H9 (cell line): ENCODE data around the gene GPRASP2. TPM values are rescaled to one million over a fixed set of nuclear protein-coding genes. Genes with fewer than 3 reads are reported as not detected.

Experiments used
- DNase-seq: peaks from one replicate; pipeline ENCODE4 v3.0.0-alpha.2; 2017
- H2AFZ ChIP-seq: one replicate; pipeline ENCODE4 v1.6.1; 2013; ENCODE audit warnings: mild to moderate bottlenecking, low read length, control low read depth, moderate library complexity
- H2AK5ac ChIP-seq: 2 replicates; pipeline ENCODE4 v1.6.1; 2013; ENCODE audit warnings: low read length, control low read depth, mixed read lengths; ENCODE audit not compliant: insufficient read length
- H2BK120ac ChIP-seq: one replicate; pipeline ENCODE4 v1.6.1; 2013; ENCODE audit warnings: low read depth, mild to moderate bottlenecking, low read length, control low read depth, inconsistent platforms; ENCODE audit not compliant: poor library complexity, severe bottlenecking
- H2BK12ac ChIP-seq: 2 replicates; pipeline ENCODE4 v1.6.1; 2013; ENCODE audit warnings: low read length, control low read depth, mixed read lengths, low read depth; ENCODE audit not compliant: insufficient read length
- H2BK15ac ChIP-seq: 2 replicates; pipeline ENCODE4 v1.6.1; 2013; ENCODE audit warnings: low read depth, low read length, control low read depth
- H2BK20ac ChIP-seq: one replicate; pipeline ENCODE4 v1.6.1; 2013; ENCODE audit warnings: low read depth, mild to moderate bottlenecking, low read length, control low read depth, inconsistent platforms; ENCODE audit not compliant: poor library complexity, severe bottlenecking
- H2BK5ac ChIP-seq: 2 replicates; pipeline ENCODE4 v1.6.1; 2013; ENCODE audit warnings: low read length, control low read depth, mixed read lengths; ENCODE audit not compliant: insufficient read length
- H3K14ac ChIP-seq: 2 replicates; pipeline ENCODE4 v1.6.1; 2013; ENCODE audit warnings: low read length, control low read depth; ENCODE audit not compliant: insufficient read depth
- H3K18ac ChIP-seq: 2 replicates; pipeline ENCODE4 v1.6.1; 2013; ENCODE audit warnings: low read depth, mild to moderate bottlenecking, mixed read lengths, low read length, control low read depth; ENCODE audit not compliant: insufficient read length
- H3K23ac ChIP-seq: 2 replicates; pipeline ENCODE4 v1.6.1; 2013; ENCODE audit warnings: low read length, control low read depth, mixed read lengths, low read depth; ENCODE audit not compliant: insufficient read length
- H3K23me2 ChIP-seq: 2 replicates; pipeline ENCODE4 v1.6.1; 2013; ENCODE audit warnings: low read depth, mild to moderate bottlenecking, mixed read lengths, low read length, control low read depth; ENCODE audit not compliant: insufficient read length, poor library complexity, severe bottlenecking
- H3K27ac ChIP-seq: 2 replicates; pipeline ENCODE4 v1.5.1; 2013; ENCODE audit warnings: low read length, control low read depth, mixed read lengths, low read depth; ENCODE audit not compliant: insufficient read length
- H3K27me3 ChIP-seq: 2 replicates; pipeline ENCODE4 v1.6.1; 2013; ENCODE audit warnings: low read length, control low read depth, inconsistent platforms; ENCODE audit not compliant: insufficient read depth
- H3K4ac ChIP-seq: 2 replicates; pipeline ENCODE4 v1.6.1; 2013; ENCODE audit warnings: low read depth, mild to moderate bottlenecking, control low read depth, inconsistent platforms, low read length, moderate library complexity
- H3K4me1 ChIP-seq: 2 replicates; pipeline ENCODE4 v1.6.1; 2013; ENCODE audit warnings: low read length, control low read depth, inconsistent platforms; ENCODE audit not compliant: insufficient read depth
- H3K4me2 ChIP-seq: 2 replicates; pipeline ENCODE4 v1.6.1; 2013; ENCODE audit warnings: low read length, control low read depth, mixed read lengths; ENCODE audit not compliant: insufficient read length, insufficient read depth
- H3K56ac ChIP-seq: 2 replicates; pipeline ENCODE4 v1.6.1; 2013; ENCODE audit warnings: low read depth, mild to moderate bottlenecking, mixed read lengths, low read length, control low read depth; ENCODE audit not compliant: insufficient read length
- H3K79me1 ChIP-seq: 2 replicates; pipeline ENCODE4 v1.6.1; 2013; ENCODE audit warnings: low read depth, mild to moderate bottlenecking, moderate library complexity, low read length, control low read depth, inconsistent platforms; ENCODE audit not compliant: insufficient read depth, poor library complexity, severe bottlenecking
- H3K79me2 ChIP-seq: 2 replicates; pipeline ENCODE4 v1.6.1; 2013; ENCODE audit warnings: low read length, control low read depth, inconsistent platforms; ENCODE audit not compliant: insufficient read depth
- H3K9ac ChIP-seq: 2 replicates; pipeline ENCODE4 v1.6.1; 2013; ENCODE audit warnings: low read length, control low read depth, mixed read lengths; ENCODE audit not compliant: insufficient read length; ENCODE audit errors: extremely low read depth
- H3K9me3 ChIP-seq: one replicate; pipeline ENCODE4 v1.6.1; 2013; ENCODE audit warnings: low read depth, low read length, inconsistent platforms; ENCODE audit not compliant: control insufficient read depth
- H3T11ph ChIP-seq: one replicate; pipeline ENCODE4 v1.6.1; 2013; ENCODE audit warnings: mild to moderate bottlenecking, low read length, control low read depth, inconsistent platforms
- H4K20me1 ChIP-seq: one replicate; pipeline ENCODE4 v1.6.1; 2013; ENCODE audit not compliant: control insufficient read depth, insufficient read length, insufficient read depth
- H4K5ac ChIP-seq: 2 replicates; pipeline ENCODE4 v1.6.1; 2013; ENCODE audit warnings: low read depth, mild to moderate bottlenecking, mixed read lengths, low read length, control low read depth; ENCODE audit not compliant: insufficient read length
- H4K8ac ChIP-seq: replicated peaks from 2 replicates; pipeline ENCODE4 v1.6.1; 2013; ENCODE audit warnings: low read length, control low read depth, mixed read lengths, low read depth; ENCODE audit not compliant: insufficient read length
- H4K91ac ChIP-seq: 2 replicates; pipeline ENCODE4 v1.6.1; 2013; ENCODE audit warnings: low read depth, mild to moderate bottlenecking, moderate library complexity, mixed read lengths, low read length, control low read depth; ENCODE audit not compliant: insufficient read length
- H3K27ac Mint-ChIP-seq, 3 experiments: 2 replicates in 2 of 3; 3 replicates in 1 of 3; pipeline ENCODE4 v1.8.0; 2020 to 2021; ENCODE audit warnings: mixed read lengths in 3 of 3, mild to moderate bottlenecking in 1 of 3, moderate library complexity in 1 of 3
- H3K27me3 Mint-ChIP-seq: 2 replicates; pipeline ENCODE4 v1.8.0; 2021; ENCODE audit warnings: low read depth, mild to moderate bottlenecking, moderate library complexity, mixed read lengths
- H3K36me3 Mint-ChIP-seq, 3 experiments: 2 replicates in 2 of 3; 3 replicates in 1 of 3; pipeline ENCODE4 v1.8.0; 2020 to 2021; ENCODE audit warnings: low read depth in 3 of 3, mixed read lengths in 3 of 3; ENCODE audit not compliant: insufficient read depth in 1 of 3
- H3K4me1 Mint-ChIP-seq, 2 experiments: 2 replicates each; pipeline ENCODE4 v1.8.0; 2020; ENCODE audit warnings: mixed read lengths in 2 of 2
- H3K4me3 Mint-ChIP-seq, 2 experiments: 2 replicates in 1 of 2; 3 replicates in 1 of 2; pipeline ENCODE4 v1.8.0; 2020 to 2021; ENCODE audit warnings: mild to moderate bottlenecking in 2 of 2, mixed read lengths in 2 of 2, moderate library complexity in 1 of 2
- H3K9me3 Mint-ChIP-seq, 2 experiments: 2 replicates in 1 of 2; 3 replicates in 1 of 2; pipeline ENCODE4 v1.8.0; 2020; ENCODE audit warnings: mild to moderate bottlenecking in 2 of 2, mixed read lengths in 2 of 2, moderate library complexity in 1 of 2
- CTCF ChIP-seq: fragments of 200-600 bp; sonication (generic); conservative IDR thresholded peaks from 3 replicates; pipeline ENCODE4 v1.8.0; 2021; ENCODE audit warnings: antibody characterized with exemption, mild to moderate bottlenecking
- WGBS: extraction: QIAGEN DNeasy Blood & Tissue Kit; methylation state at CpG from one replicate; pipeline ENCODE4 v1.1.7; 2013; ENCODE audit warnings: missing lambda C conversion rate, low lambda C conversion rate, mixed read lengths; ENCODE audit not compliant: insufficient read length; ENCODE audit errors: extremely low coverage; 5-methylcytosine and 5-hydroxymethylcytosine counted together
- total RNA-seq: library from RNA; stranded (reverse); gene quantifications from 2 replicates; pipeline ENCODE4 v1.2.1, GENCODE V29; 2021

Gene GPRASP2
- total RNA-seq, 1 experiment from 2014 or later: 14.2 TPM

- Histone ChIP-seq H3K27ac (no peak overlapping the region), H2BK120ac (no peak overlapping the region), H4K8ac (no peak overlapping the region), H3K4me1 (no peaks in the 10 kb centered on the region), H3K4me2 (no peak overlapping the region), H3K27me3 (no peaks in the 10 kb centered on the region), H4K20me1 (no peaks in the 10 kb centered on the region), H3K79me2 (no peaks in the 10 kb centered on the region; the same call in 1 of the 2 replicates), H2BK20ac (no peak overlapping the region), H3K23ac (no peak overlapping the region), H3K14ac (no peak overlapping the region), H2AFZ (no peak overlapping the region), H3K4ac (no peak overlapping the region), H2BK12ac (no peak overlapping the region), H3K23me2 (no peaks in the 10 kb centered on the region), H4K91ac (peak overlapping the region; percentile 29), H4K5ac (no peak overlapping the region), H3K9ac (no peak overlapping the region), H3K18ac (no peak overlapping the region), H3K79me1 (no peaks in the 10 kb centered on the region), H2BK5ac (no peak overlapping the region), H3K56ac (no peak overlapping the region), H3K9me3 (peaks cover 49% of the 10 kb centered on the region), H3T11ph (no peak overlapping the region), H2BK15ac (no peak overlapping the region), H2AK5ac (no peak overlapping the region)
- Mint-ChIP-seq H3K36me3 (peaks cover 0 to 13% (median under 1%) of the 10 kb centered on the region in 3 experiments; a peak in 2 of 7 replicates), H3K4me3 (no peak overlapping the region), H3K27ac (no peak overlapping the region), H3K9me3 (peaks cover 57 to 59% of the 10 kb centered on the region in 2 experiments), H3K4me1 (peaks cover 4 to 5% of the 10 kb centered on the region in 2 experiments; a peak in 3 of 4 replicates), H3K27me3 (no peaks in the 10 kb centered on the region; the same call in none of the 2 replicates)
- WGBS: no CpG with 5 or more reads among the region's 4 CpGs
- DNase-seq: no peak
- TF ChIP-seq CTCF: no peak
Measured at GRCh38 chrX:102765809-102766208, 53.6 kb downstream of the GPRASP2 start.
